Measurements from ENCODE around the gene COASY.
"Not testable (repeated sequence)": the region's sequence is repeated elsewhere in the genome, so short reads cannot be mapped to it uniquely, and the experiment has no call there.

COASY gene

GRCh38 chr17:42531455-42532354 is 30.2 kb upstream of the COASY start:
- DNase-seq (ENCODE audit: extremely low read depth in 1 of 2, low read depth in 1 of 2) = no peak

- no peak for DNase-seq (ENCODE audit: extremely low read depth in 1 of 2, low read depth in 1 of 2)
Observed at GRCh38 chr17:42535155-42536047, 26.5 kb upstream of the COASY start.

GRCh38 chr17:42536048-42536371 is 25.9 kb upstream of the COASY start, which contains the start of gene NAGLU:
TSS of gene NAGLU (plus strand) at chr17:42536241. CDS start at chr17:42536273, 32 bp downstream.
- DNase-seq (ENCODE audit: extremely low read depth in 1 of 2, low read depth in 1 of 2) = peak; percentile 77 to 84

GRCh38 chr17:42536372-42537155 is 25.4 kb upstream of the COASY start:
- peak; percentile 56 to 72 for DNase-seq (ENCODE audit: extremely low read depth in 1 of 2, low read depth in 1 of 2)

GRCh38 chr17:42537156-42537805 is 24.7 kb upstream of the COASY start:
- no peak for DNase-seq (ENCODE audit: extremely low read depth in 1 of 2, low read depth in 1 of 2)

- DNase-seq (ENCODE audit: extremely low read depth in 1 of 2, low read depth in 1 of 2) = no peak
Observed at GRCh38 chr17:42537826-42538451, 24.0 kb upstream of the COASY start.

GRCh38 chr17:42538482-42538881 is 23.5 kb upstream of the COASY start:
- DNase-seq (ENCODE audit: extremely low read depth in 1 of 2, low read depth in 1 of 2) = no peak

- DNase-seq (ENCODE audit: extremely low read depth in 1 of 2, low read depth in 1 of 2) = not testable (repeated sequence)
Observed at GRCh38 chr17:42540558-42540957, 21.4 kb upstream of the COASY start.

- no peak for DNase-seq (ENCODE audit: extremely low read depth in 1 of 2, low read depth in 1 of 2)
Observed at GRCh38 chr17:42541041-42541833, 20.7 kb upstream of the COASY start.

GRCh38 chr17:42543190-42544079 is 18.5 kb upstream of the COASY start:
- DNase-seq (ENCODE audit: extremely low read depth in 1 of 2, low read depth in 1 of 2) = no peak

GRCh38 chr17:42544874-42545283 is 17.1 kb upstream of the COASY start:
- DNase-seq (ENCODE audit: extremely low read depth in 1 of 2, low read depth in 1 of 2) = no peak

- not testable (repeated sequence) for DNase-seq (ENCODE audit: extremely low read depth in 1 of 2, low read depth in 1 of 2)
Observed at GRCh38 chr17:42545755-42546505, 16.0 kb upstream of the COASY start.

GRCh38 chr17:42547001-42547461 is 14.9 kb upstream of the COASY start:
- DNase-seq (ENCODE audit: extremely low read depth in 1 of 2, low read depth in 1 of 2) = no peak

- no peak for DNase-seq (ENCODE audit: extremely low read depth in 1 of 2, low read depth in 1 of 2)
Observed at GRCh38 chr17:42547698-42548069, 14.3 kb upstream of the COASY start.

GRCh38 chr17:42548070-42548837 is 13.7 kb upstream of the COASY start:
- peak; percentile 55 to 77 for DNase-seq (ENCODE audit: extremely low read depth in 1 of 2, low read depth in 1 of 2)

- no peak for DNase-seq (ENCODE audit: extremely low read depth in 1 of 2, low read depth in 1 of 2)
Observed at GRCh38 chr17:42548993-42549755, 12.8 kb upstream of the COASY start.

Measured in stimulated activated CD8-positive, alpha-beta memory T cell treated with anti-CD3 and anti-CD28 coated beads, Interleukin-7, amount 100 ng/mL, for 48 hours (primary cell).